Natural killer cell (primary cell): Measurements from ENCODE around the gene CKAP4. TPM values are rescaled to one million over a fixed set of nuclear protein-coding genes. Genes with fewer than 3 reads are reported as not detected.

Experiments
- ATAC-seq, 3 donors: fragments of 150-1000 bp in 2 of 3; fragments of 200-7000 bp in 1 of 3; cut with Tn5 transposase; 1 replicate in 1 of 3; 2 replicates in 2 of 3; pipeline ENCODE4 v1.10.0; 2021; ENCODE audit warnings: mild to moderate bottlenecking in 2 of 3, moderate library complexity in 2 of 3
- DNase-seq, 2 donors: peaks; one replicate each; pipeline versions ENCODE4 v3.0.0 to v3.0.0-alpha.2; 2013 to 2021; ENCODE audit warnings: mixed read lengths in 1 of 2
- H3K27ac ChIP-seq: one replicate; pipeline ENCODE4 v1.5.1; 2013; ENCODE audit warnings: mild to moderate bottlenecking, low read length
- H3K27me3 ChIP-seq: one replicate; pipeline ENCODE4 v1.6.1; 2013; ENCODE audit warnings: low read length; ENCODE audit not compliant: control insufficient read depth, insufficient read depth
- H3K36me3 ChIP-seq: one replicate; pipeline ENCODE4 v1.6.1; 2013; ENCODE audit warnings: low read length; ENCODE audit not compliant: control insufficient read depth, insufficient read depth
- H3K4me1 ChIP-seq: one replicate; pipeline ENCODE4 v1.6.1; 2013; ENCODE audit warnings: low read length; ENCODE audit not compliant: control insufficient read depth, insufficient read depth
- H3K4me3 ChIP-seq: one replicate; pipeline ENCODE4 v1.5.1; 2013; ENCODE audit warnings: low read length
- H3K9me3 ChIP-seq: one replicate; pipeline ENCODE4 v1.6.1; 2013; ENCODE audit warnings: low read length; ENCODE audit not compliant: control insufficient read depth, insufficient read depth
- H3K27ac Mint-ChIP-seq, 2 donors: one replicate each; pipeline ENCODE4 v1.8.0; 2022; ENCODE audit warnings: mild to moderate bottlenecking in 2 of 2, mixed read lengths in 2 of 2, moderate library complexity in 1 of 2
- H3K27me3 Mint-ChIP-seq, 2 donors: one replicate each; pipeline ENCODE4 v1.8.0; 2022; ENCODE audit warnings: low read depth in 2 of 2, mixed read lengths in 2 of 2
- H3K36me3 Mint-ChIP-seq: one replicate; pipeline ENCODE4 v1.8.0; 2022; ENCODE audit warnings: mixed read lengths
- H3K4me1 Mint-ChIP-seq, 2 donors: one replicate each; pipeline ENCODE4 v1.8.0; 2022; ENCODE audit warnings: mixed read lengths in 2 of 2
- H3K4me3 Mint-ChIP-seq: one replicate; pipeline ENCODE4 v1.8.0; 2022; ENCODE audit warnings: mild to moderate bottlenecking, moderate library complexity, mixed read lengths
- H3K9me3 Mint-ChIP-seq, 2 donors: one replicate each; pipeline ENCODE4 v1.8.0; 2022; ENCODE audit warnings: mixed read lengths in 2 of 2
- CTCF ChIP-seq: fragments of 200-600 bp; IDR thresholded peaks from one replicate; pipeline ENCODE4 v1.8.0; 2022; ENCODE audit warnings: antibody characterized with exemption
- WGBS: methylation state at CpG from one replicate; pipeline ENCODE4 v1.1.7; 2013; ENCODE audit warnings: missing lambda C conversion rate; ENCODE audit not compliant: insufficient coverage; 5-methylcytosine and 5-hydroxymethylcytosine counted together
- intact Hi-C: fragments of 100-400 bp; cut with micrococcal nuclease; formaldehyde crosslinking; loops from one replicate; pipeline ENCODE4 v1.14.2; 2022
- total RNA-seq, 4 donors: library from RNA; stranded (reverse); fragments of 120-200 nt in 1 of 4; gene quantifications; one replicate each; pipeline versions ENCODE4 v1.2.3 to v1.2.4, GENCODE V29; 2013 to 2022

Gene CKAP4, protein sequence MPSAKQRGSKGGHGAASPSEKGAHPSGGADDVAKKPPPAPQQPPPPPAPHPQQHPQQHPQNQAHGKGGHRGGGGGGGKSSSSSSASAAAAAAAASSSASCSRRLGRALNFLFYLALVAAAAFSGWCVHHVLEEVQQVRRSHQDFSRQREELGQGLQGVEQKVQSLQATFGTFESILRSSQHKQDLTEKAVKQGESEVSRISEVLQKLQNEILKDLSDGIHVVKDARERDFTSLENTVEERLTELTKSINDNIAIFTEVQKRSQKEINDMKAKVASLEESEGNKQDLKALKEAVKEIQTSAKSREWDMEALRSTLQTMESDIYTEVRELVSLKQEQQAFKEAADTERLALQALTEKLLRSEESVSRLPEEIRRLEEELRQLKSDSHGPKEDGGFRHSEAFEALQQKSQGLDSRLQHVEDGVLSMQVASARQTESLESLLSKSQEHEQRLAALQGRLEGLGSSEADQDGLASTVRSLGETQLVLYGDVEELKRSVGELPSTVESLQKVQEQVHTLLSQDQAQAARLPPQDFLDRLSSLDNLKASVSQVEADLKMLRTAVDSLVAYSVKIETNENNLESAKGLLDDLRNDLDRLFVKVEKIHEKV
- total RNA-seq, result 10 to 100 TPM in 1 of 3 donors, 1 to 10 TPM in 2; 2.0 to 19.4 (median 2.0) TPM
- total RNA-seq (2013), result 4.1 TPM

GRCh38 chr12:106247674-106248311 is at the start of gene CKAP4:
TSS of gene CKAP4 (minus strand) at chr12:106248020. CDS start at chr12:106247851, 169 bp downstream.
- ATAC-seq (peak; percentile 67 to 73 (median 73)), DNase-seq (peak; percentile 48 to 82)
- no peaks in the 10 kb centered on the region for H3K36me3 ChIP-seq
- no peak for TF ChIP-seq CTCF
- peaks cover 29% of the 10 kb centered on the region for H3K4me1 ChIP-seq
- H3K27me3 ChIP-seq, result no peaks in the 10 kb centered on the region
- under 1% methylated on average over 102 of the region's 102 CpGs for WGBS
- peak within 1 kb of the TSS; percentile 77 for H3K4me3 Mint-ChIP-seq
- peak within 1 kb of the TSS; percentile 80 for H3K27ac ChIP-seq
- H3K27me3 Mint-ChIP-seq, result peaks cover 5 to 6% of the 10 kb centered on the region in 2 donors
- peaks cover 0 to 9% of the 10 kb centered on the region in 2 donors for H3K4me1 Mint-ChIP-seq
- intact Hi-C loops, result loop anchor here (1.0 to 5.0 kb wide), 2 partner anchors 54 to 110 kb away; partner anchors contain the start of gene POLR3B
- H3K9me3 Mint-ChIP-seq, result no peaks in the 10 kb centered on the region
- no peaks in the 10 kb centered on the region for H3K36me3 Mint-ChIP-seq
- no peaks in the 10 kb centered on the region for H3K9me3 ChIP-seq
- H3K27ac Mint-ChIP-seq, result peak within 1 kb of the TSS; percentile 7 to 75
- peak within 1 kb of the TSS; percentile 53 for H3K4me3 ChIP-seq

- H3K36me3 ChIP-seq, result no peaks in the 10 kb centered on the region
- TF ChIP-seq CTCF, result no peak
- no peaks in the 10 kb centered on the region for H3K27me3 ChIP-seq
- H3K4me3 ChIP-seq, result no peak overlapping the region
- H3K4me1 ChIP-seq, result peaks cover 5% of the 10 kb centered on the region
- 94% methylated on average over 2 of the region's 3 CpGs for WGBS
- H3K9me3 ChIP-seq, result no peaks in the 10 kb centered on the region
- Mint-ChIP-seq H3K36me3 (no peaks in the 10 kb centered on the region), H3K4me3 (no peak overlapping the region), H3K27me3 (no peaks in the 10 kb centered on the region), H3K27ac (no peak overlapping the region), H3K9me3 (no peaks in the 10 kb centered on the region), H3K4me1 (peaks cover 11 to 13% of the 10 kb centered on the region in 2 donors)
- intact Hi-C loops, result no loop called here
- DNase-seq (no peak), ATAC-seq (no peak)
- no peak overlapping the region for H3K27ac ChIP-seq
Observed at GRCh38 chr12:106297075-106297474, 49.3 kb upstream of the CKAP4 start.

DNA sequence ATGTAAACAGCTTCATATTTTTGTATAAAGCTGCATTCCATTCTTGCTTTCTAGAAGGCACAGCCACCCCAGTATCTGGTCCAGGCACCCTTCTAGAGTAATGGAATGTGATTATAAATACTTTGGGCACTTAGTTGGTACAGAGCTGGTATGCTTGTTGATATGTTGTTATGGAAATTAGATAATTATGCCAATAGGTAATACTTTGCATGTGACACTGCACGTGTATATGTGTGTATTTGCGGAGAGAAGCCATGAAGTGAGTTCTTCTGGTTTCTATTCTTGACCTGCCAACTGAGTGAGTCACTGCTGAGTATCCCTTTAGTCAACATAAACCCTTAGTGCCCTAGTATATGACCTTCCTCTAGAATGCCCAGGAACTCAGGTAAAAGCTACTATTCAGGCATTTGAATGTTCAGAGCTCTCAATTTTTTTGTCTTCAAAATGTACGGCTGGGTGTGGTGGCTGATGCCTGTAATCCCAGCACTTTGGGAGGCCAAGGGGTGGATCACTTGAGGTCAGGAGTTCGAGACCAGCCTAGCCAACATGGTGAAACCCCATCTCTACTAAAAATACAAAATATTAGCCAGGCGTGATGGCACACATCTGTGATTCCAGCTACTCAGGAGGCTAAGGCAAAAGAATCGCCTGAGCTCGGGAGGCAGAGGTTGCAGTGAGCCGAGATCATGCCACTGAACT is 48.5 kb upstream of the CKAP4 start:
- Histone ChIP-seq H3K4me1 (no peaks in the 10 kb centered on the region), H3K4me3 (no peak overlapping the region), H3K27ac (no peak overlapping the region), H3K27me3 (no peaks in the 10 kb centered on the region), H3K9me3 (no peaks in the 10 kb centered on the region), H3K36me3 (no peaks in the 10 kb centered on the region)
- H3K9me3 Mint-ChIP-seq, result no peaks in the 10 kb centered on the region
- ATAC-seq (no peak), DNase-seq (no peak)
- TF ChIP-seq CTCF, result no peak
- intact Hi-C loops, result no loop called here
- H3K27me3 Mint-ChIP-seq, result no peaks in the 10 kb centered on the region
- no peak overlapping the region for H3K27ac Mint-ChIP-seq
- H3K4me3 Mint-ChIP-seq, result no peak overlapping the region
- WGBS, result 96% methylated on average over 8 of the region's 8 CpGs
- H3K36me3 Mint-ChIP-seq, result no peaks in the 10 kb centered on the region
- H3K4me1 Mint-ChIP-seq, result peaks cover 5 to 7% of the 10 kb centered on the region in 2 donors
